ENCODE measurements around the gene C3AR1.

Gene C3AR1

DNA sequence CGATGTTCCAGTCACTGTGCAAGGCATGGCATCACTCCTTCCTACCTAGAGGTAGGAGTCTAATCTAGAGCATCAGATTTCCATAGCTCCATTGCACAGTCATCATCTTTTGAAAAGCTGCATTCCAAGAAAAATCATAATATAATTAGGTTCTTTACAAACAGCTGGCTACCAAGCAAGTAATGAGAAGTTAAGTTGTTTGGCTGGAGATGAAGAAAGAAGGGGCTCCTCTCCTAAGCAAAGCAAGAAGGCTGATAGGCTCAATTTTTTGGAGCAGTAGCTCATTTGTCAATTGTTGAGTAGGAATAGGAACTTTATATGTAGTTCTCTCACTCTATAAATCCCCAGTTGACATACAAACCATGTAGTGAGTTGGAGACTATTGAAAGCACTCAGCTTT lies 25.4 kb downstream of the C3AR1 start:
- TF ChIP-seq, protein P1, sequence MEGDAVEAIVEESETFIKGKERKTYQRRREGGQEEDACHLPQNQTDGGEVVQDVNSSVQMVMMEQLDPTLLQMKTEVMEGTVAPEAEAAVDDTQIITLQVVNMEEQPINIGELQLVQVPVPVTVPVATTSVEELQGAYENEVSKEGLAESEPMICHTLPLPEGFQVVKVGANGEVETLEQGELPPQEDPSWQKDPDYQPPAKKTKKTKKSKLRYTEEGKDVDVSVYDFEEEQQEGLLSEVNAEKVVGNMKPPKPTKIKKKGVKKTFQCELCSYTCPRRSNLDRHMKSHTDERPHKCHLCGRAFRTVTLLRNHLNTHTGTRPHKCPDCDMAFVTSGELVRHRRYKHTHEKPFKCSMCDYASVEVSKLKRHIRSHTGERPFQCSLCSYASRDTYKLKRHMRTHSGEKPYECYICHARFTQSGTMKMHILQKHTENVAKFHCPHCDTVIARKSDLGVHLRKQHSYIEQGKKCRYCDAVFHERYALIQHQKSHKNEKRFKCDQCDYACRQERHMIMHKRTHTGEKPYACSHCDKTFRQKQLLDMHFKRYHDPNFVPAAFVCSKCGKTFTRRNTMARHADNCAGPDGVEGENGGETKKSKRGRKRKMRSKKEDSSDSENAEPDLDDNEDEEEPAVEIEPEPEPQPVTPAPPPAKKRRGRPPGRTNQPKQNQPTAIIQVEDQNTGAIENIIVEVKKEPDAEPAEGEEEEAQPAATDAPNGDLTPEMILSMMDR (IDR thresholded peaks at IDR 0.05; ENCODE audit: low read depth, low read length): no peak
- H3K4me3 ChIP-seq (ENCODE audit: low read depth, low read length): no peak overlapping the region

- TF ChIP-seq, protein P1 (IDR thresholded peaks at IDR 0.05; ENCODE audit: low read depth, low read length): no peak
- H3K4me3 ChIP-seq (ENCODE audit: low read depth, low read length): peak overlapping the region; percentile 36
These were observed 27.5 kb downstream of the C3AR1 start for GRCh38 chr12:8038659-8039114.

DNA sequence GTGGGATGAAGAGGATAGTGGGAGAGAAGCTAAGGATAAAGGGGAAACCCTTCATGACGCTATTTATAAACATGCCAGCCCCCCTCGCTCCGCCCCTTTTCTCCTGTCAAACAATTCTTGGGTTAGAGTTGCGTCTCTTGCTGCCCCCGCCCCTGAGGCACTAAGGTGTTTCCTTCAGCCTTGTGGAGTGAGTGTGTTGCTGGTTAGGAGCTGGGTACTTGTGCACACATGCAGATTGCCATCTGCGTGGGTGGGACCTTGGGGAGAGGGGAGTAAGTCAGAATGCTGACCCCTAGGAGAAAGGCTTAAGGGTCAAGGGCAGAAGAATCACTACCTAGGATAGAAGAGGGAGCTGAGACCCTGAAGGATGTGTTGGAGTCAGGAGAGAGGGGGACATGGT lies 28.2 kb downstream of the C3AR1 start:
- TF ChIP-seq, protein P1 (IDR thresholded peaks at IDR 0.05; ENCODE audit: low read depth, low read length): no peak
- H3K4me3 ChIP-seq (ENCODE audit: low read depth, low read length): no peak overlapping the region; the same call in 1 of the 2 replicates

GRCh38 chr12:8037046-8037663 lies 29.0 kb downstream of the C3AR1 start:
- TF ChIP-seq, protein P1 (IDR thresholded peaks at IDR 0.05; ENCODE audit: low read depth, low read length): no peak
- H3K4me3 ChIP-seq (ENCODE audit: low read depth, low read length): no peak overlapping the region

DNA sequence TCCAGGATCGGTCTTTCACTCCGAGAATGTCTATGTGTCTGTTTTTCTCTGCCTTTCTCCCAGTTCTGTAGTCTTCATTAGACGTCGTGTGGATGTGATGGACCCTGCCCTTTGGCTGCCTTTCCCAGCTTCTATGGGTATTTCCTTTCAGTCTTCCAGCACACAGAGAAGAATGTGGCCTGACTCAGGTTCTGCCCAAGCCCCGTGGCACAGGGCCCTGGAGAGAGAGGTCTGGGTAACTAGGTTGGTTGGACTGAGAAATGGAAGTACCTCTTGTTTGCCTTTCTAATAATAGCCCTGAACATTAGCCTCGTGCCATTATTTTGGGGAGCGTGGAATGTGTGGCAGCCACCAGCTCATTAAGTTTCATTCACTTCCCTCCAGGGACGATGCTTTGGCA lies 29.8 kb downstream of the C3AR1 start:
- H3K4me3 ChIP-seq (ENCODE audit: low read depth, low read length): no peak overlapping the region
- TF ChIP-seq, protein P1 (IDR thresholded peaks at IDR 0.05; ENCODE audit: low read depth, low read length): no peak

- TF ChIP-seq, protein P1 (IDR thresholded peaks at IDR 0.05; ENCODE audit: low read depth, low read length): no peak
- no peak overlapping the region for H3K4me3 ChIP-seq (ENCODE audit: low read depth, low read length)
These were observed 30.6 kb downstream of the C3AR1 start for GRCh38 chr12:8035440-8036010.

DNA sequence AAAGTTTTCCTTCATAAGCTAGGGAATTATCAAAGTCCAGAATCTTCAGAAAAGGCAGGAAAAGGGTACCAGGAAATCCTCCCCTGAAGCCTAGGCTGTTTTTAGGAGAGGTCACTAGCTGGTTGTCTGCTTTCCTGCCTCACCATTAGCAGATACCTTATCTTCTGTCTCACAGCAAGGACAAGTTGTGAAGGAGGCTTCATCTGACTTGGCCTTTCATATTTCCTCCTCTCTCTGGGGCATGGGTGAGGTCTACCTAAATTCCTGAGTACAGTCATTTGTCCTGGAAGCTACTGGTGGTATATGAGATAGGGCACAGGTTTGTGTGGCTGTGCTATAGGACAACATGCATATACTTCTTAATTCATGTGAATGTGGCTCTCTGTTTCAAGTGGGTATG lies 31.4 kb downstream of the C3AR1 start:
- TF ChIP-seq, protein P1 (IDR thresholded peaks at IDR 0.05; ENCODE audit: low read depth, low read length): no peak
- H3K4me3 ChIP-seq (ENCODE audit: low read depth, low read length): peak overlapping the region; percentile 93

Measured in WI38 (cell line).